HFFc6 (cell line): ENCODE measurements around the gene USP4. TPM values are rescaled to one million over a fixed set of nuclear protein-coding genes. Genes with fewer than 3 reads are reported as not detected.
A peak's percentile ranks its signal among the peaks of the same experiment; 100 is the strongest.
"Not testable (repeated sequence)": the region's sequence is repeated elsewhere in the genome, so short reads cannot be mapped to it uniquely, and the experiment has no call there.

Experiments used
- DNase-seq: peaks from one replicate; pipeline ENCODE4 v3.0.0-alpha.2; 2018
- H3K27ac Mint-ChIP-seq: 2 replicates; pipeline ENCODE4 v1.8.0; 2020; ENCODE audit warnings: mild to moderate bottlenecking, mixed read lengths
- H3K27me3 Mint-ChIP-seq: 2 replicates; pipeline ENCODE4 v1.8.0; 2021; ENCODE audit warnings: mild to moderate bottlenecking, moderate library complexity, mixed read lengths; ENCODE audit not compliant: insufficient read depth
- H3K36me3 Mint-ChIP-seq: 2 replicates; pipeline ENCODE4 v1.8.0; 2021; ENCODE audit warnings: low read depth, mixed read lengths
- H3K4me1 Mint-ChIP-seq: 2 replicates; pipeline ENCODE4 v1.8.0; 2020; ENCODE audit warnings: low read depth, mixed read lengths
- H3K4me3 Mint-ChIP-seq: 2 replicates; pipeline ENCODE4 v1.8.0; 2020; ENCODE audit warnings: mild to moderate bottlenecking, moderate library complexity, mixed read lengths
- H3K9me3 Mint-ChIP-seq: 2 replicates; pipeline ENCODE4 v1.8.0; 2020; ENCODE audit warnings: mild to moderate bottlenecking, mixed read lengths
- total RNA-seq, 6 experiments: library from RNA; stranded (reverse); fragmentation: NEBNext Ultra II Directional; extraction: Animal tissue kit (Norgen Biotek cat#: 25700); gene quantifications; 2 replicates in 1 of 6; 3 replicates in 5 of 6; pipeline ENCODE4 v1.2.3, GENCODE V29; 2021
- TF ChIP-seq, protein P1 (sequence below): fragments of 200-600 bp; sonication (generic); IDR thresholded peaks from 2 replicates; pipeline ENCODE4 v1.5.0; 2021; ENCODE audit warnings: antibody characterized with exemption, mild to moderate bottlenecking

USP4 gene
- total RNA-seq, 6 experiments from 2014 or later: 41.4 to 48.3 (median 44.8) TPM

DNA sequence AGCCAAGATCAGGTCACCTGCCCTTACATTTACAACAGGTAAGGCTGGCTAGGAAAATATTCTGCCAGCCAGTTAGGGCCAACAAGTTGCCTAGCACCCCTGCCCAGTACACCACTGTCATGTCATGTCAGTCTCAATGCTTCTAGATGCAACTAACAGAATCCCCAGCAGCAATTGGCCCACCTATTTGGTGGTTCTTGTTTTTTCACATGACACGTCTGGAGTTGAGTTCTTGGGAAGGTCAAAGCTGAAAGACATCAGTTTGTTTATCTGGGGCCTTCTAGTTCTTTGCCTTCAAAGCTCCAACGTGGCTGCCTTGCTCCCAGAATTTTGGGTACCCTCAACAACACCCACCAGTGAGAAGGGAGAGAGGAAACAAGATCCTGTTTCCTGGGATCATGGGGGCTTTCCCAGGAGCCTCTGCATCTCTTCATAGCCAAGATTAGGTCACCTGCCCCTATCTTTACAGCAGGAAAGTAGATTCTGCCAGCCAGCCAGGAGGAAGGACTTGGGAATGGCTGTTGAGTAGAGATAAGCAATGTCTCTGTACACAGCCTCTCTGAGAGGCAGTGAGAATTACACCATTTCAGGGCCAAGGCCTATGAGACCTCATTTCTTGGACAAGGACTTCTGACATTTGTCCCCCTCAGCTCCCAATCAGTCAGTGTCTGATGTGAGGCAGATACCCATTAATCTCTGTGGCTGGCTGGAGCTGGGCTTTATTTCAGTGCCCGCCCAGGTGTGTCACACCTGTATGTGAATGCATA lies 9.7 kb upstream of the USP4 start:
- H3K27ac Mint-ChIP-seq: no peak overlapping the region
- TF ChIP-seq, protein P1, sequence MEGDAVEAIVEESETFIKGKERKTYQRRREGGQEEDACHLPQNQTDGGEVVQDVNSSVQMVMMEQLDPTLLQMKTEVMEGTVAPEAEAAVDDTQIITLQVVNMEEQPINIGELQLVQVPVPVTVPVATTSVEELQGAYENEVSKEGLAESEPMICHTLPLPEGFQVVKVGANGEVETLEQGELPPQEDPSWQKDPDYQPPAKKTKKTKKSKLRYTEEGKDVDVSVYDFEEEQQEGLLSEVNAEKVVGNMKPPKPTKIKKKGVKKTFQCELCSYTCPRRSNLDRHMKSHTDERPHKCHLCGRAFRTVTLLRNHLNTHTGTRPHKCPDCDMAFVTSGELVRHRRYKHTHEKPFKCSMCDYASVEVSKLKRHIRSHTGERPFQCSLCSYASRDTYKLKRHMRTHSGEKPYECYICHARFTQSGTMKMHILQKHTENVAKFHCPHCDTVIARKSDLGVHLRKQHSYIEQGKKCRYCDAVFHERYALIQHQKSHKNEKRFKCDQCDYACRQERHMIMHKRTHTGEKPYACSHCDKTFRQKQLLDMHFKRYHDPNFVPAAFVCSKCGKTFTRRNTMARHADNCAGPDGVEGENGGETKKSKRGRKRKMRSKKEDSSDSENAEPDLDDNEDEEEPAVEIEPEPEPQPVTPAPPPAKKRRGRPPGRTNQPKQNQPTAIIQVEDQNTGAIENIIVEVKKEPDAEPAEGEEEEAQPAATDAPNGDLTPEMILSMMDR: no peak
- H3K9me3 Mint-ChIP-seq: no peaks in the 10 kb centered on the region
- no peak overlapping the region for H3K4me3 Mint-ChIP-seq
- H3K27me3 Mint-ChIP-seq: peaks cover 9% of the 10 kb centered on the region
- H3K4me1 Mint-ChIP-seq: peaks cover 60% of the 10 kb centered on the region
- H3K36me3 Mint-ChIP-seq: peaks cover 4% of the 10 kb centered on the region; the same call in 1 of the 2 replicates
- no peak for DNase-seq

DNA sequence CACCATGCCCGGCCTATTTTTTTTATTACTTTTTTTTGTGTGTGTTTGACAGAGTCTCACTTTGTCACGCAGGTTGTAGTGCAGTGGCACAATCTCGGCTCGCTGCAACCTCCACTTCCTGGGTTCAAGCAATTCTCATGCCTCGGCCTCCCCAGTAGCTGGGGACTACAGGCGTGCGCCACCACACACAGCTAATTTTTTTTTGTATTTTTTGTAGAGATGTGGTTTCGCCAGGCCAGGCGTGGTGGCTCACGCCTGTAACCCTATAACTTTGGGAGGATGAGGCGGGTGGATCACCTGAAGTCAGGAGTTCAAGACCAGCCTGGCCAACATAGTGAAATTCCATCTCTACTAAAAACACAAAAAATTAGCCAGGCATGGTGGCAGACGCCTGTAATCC lies 8.5 kb upstream of the USP4 start:
- H3K36me3 Mint-ChIP-seq, H3K27me3 Mint-ChIP-seq, DNase-seq, H3K27ac Mint-ChIP-seq, H3K4me3 Mint-ChIP-seq, H3K9me3 Mint-ChIP-seq: not testable (repeated sequence)
- peaks cover 51% of the 10 kb centered on the region for H3K4me1 Mint-ChIP-seq

DNA sequence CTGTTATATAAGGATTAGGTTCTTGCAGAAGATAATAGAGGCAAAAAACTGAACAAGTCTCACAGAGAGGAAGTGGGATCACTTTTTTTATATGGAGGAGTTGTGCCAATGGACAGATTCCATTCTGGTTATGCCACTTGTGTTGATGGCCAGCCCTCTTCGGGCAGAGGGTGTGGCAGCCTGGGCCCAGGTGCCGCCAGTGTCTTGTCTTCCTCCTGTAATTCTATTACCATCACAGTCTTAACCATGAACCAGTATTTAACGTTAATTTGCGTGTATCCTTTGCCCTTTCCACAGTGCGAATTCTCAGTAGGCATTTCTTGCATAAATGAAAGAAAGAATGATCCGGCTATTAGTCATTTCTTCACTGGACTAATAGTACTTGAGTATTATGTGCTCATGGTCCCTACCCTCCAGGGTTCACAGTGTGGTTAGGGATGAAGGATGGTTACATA lies 7.0 kb upstream of the USP4 start:
- Mint-ChIP-seq H3K4me1 (peaks cover 35% of the 10 kb centered on the region), H3K9me3 (no peaks in the 10 kb centered on the region), H3K27me3 (peaks cover 1% of the 10 kb centered on the region; the same call in 1 of the 2 replicates), H3K36me3 (no peaks in the 10 kb centered on the region), H3K4me3 (no peak overlapping the region), H3K27ac (peak overlapping the region; percentile 78)
- DNase-seq: peak; percentile 45
- TF ChIP-seq, protein P1: no peak

DNA sequence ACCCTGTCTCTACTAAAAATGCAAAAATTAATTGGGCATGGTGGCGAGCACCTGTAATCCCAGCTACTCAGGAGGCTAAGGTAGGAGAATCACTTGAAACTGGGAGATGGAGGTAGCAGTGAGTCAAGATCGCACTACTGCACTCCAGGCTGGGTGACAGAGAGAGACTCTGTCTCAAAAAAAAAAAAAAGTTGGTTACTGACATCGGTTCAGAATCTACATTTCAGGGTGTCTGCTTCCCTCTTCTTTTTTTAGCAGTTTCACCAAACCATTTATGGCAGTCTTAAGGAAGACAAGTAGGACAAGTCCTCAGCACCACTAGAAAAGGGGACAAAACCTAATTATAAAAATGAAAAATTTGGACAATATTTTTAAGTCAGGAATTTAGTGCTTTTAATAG lies 3.3 kb upstream of the USP4 start:
- Mint-ChIP-seq H3K36me3 (0 out of 2 replicates have a peak, but pooled peaks cover 4% of the 10 kb centered on the region), H3K4me1 (peaks cover 42% of the 10 kb centered on the region), H3K9me3 (no peaks in the 10 kb centered on the region), H3K27me3 (no peaks in the 10 kb centered on the region; the same call in 1 of the 2 replicates), H3K27ac (no peak overlapping the region), H3K4me3 (no peak overlapping the region)
- DNase-seq: no peak
- TF ChIP-seq, protein P1: no peak

DNA sequence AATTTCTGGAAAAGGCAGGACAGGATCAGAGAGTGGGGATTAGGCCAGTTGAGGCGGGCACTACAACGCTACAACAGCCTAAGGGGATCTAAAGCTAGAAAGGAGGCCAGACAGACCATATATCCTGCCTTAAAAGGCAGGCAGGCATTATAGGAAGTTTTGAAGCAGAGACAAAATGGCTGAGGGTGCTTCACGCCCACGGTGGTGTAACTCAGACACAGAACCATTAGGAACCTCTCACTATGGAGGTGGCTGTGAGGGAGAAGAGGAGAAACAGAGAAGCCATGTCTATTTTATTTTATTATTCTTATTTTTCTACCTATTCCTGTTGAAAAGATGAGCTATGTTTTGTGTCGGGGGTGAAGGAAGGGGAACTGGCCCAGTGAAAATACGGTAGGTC lies 2.1 kb upstream of the USP4 start:
- Mint-ChIP-seq H3K36me3 (0 out of 2 replicates have a peak, but pooled peaks cover 4% of the 10 kb centered on the region), H3K27ac (peak overlapping the region; percentile 36), H3K9me3 (no peaks in the 10 kb centered on the region), H3K4me3 (no peak overlapping the region), H3K27me3 (no peaks in the 10 kb centered on the region; the same call in 1 of the 2 replicates), H3K4me1 (peaks cover 42% of the 10 kb centered on the region)
- TF ChIP-seq, protein P1: no peak
- DNase-seq: no peak

DNA sequence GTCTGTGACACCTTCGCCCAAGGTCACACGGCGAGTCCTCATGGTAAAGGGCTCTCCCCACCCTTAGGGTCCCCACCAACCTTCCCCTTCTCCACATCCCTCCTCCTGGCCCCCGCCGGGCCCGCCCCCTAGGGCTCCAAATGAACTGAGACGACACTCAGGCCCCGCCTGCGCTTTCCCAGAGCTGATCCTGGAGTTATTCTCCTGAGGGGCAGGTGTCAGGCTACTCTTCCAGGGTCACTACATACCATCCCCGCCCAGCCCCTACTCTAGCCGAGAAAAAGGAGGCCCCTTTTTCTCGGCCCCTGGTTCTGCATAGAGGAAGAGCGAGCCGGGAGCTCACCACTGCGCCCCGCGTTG lies 292 bp downstream of the USP4 start:
- Mint-ChIP-seq H3K4me1 (peaks cover 25% of the 10 kb centered on the region), H3K36me3 (0 out of 2 replicates have a peak, but pooled peaks cover 4% of the 10 kb centered on the region), H3K27me3 (no peaks in the 10 kb centered on the region), H3K4me3 (peak overlapping the region; percentile 99), H3K9me3 (no peaks in the 10 kb centered on the region), H3K27ac (peak overlapping the region; percentile 85)
- TF ChIP-seq, protein P1: no peak
- DNase-seq: no peak
